ENCODE data around the gene SLC4A1AP.

SLC4A1AP gene

GRCh38 chr2:27652790-27653189 is 10.9 kb upstream of the SLC4A1AP start:
- H3K9me3 ChIP-seq (ENCODE audit: insufficient read depth, low read depth, low read length): no peaks in the 10 kb centered on the region
- H3K4me1 ChIP-seq (ENCODE audit: insufficient read depth, low read length, poor library complexity, severe bottlenecking): no peaks in the 10 kb centered on the region
- no peak for TF ChIP-seq EZH2phosphoT487 (IDR thresholded peaks at IDR 0.05; ENCODE audit: borderline replicate concordance)
- TF ChIP-seq CTCF (conservative IDR thresholded peaks at IDR 0.05; ENCODE audit: low read length): no peak

GRCh38 chr2:27653397-27653796 is 10.3 kb upstream of the SLC4A1AP start:
- 0 out of 2 replicates have a peak, but pooled peaks cover 4% of the 10 kb centered on the region for H3F3A ChIP-seq (ENCODE audit: low read depth)
- no peak overlapping the region for H3K9ac ChIP-seq (ENCODE audit: low read depth, low read length, poor library complexity, severe bottlenecking)
- H4K20me1 ChIP-seq (ENCODE audit: insufficient read depth, low read length, poor library complexity, severe bottlenecking): no peaks in the 10 kb centered on the region
- no peak overlapping the region for H2AFZ ChIP-seq (ENCODE audit: low read length)
- no peaks in the 10 kb centered on the region for H3K27me3 ChIP-seq (ENCODE audit: insufficient read depth, low read length, poor library complexity, severe bottlenecking)
- no peaks in the 10 kb centered on the region for H3K9me2 ChIP-seq (replicated peaks; ENCODE audit: low read depth, low read length)
- H3K79me2 ChIP-seq (ENCODE audit: insufficient read depth, low read length): no peaks in the 10 kb centered on the region
- H3K4me1 ChIP-seq (ENCODE audit: insufficient read depth, low read length, poor library complexity, severe bottlenecking): no peaks in the 10 kb centered on the region
- H3K36me3 ChIP-seq (ENCODE audit: insufficient read depth, low read length): peaks cover 78% of the 10 kb centered on the region; the same call in 1 of the 2 replicates
- no peak overlapping the region for H3K4me3 ChIP-seq (ENCODE audit: low read length, poor library complexity, severe bottlenecking)
- TF ChIP-seq CTCF (conservative IDR thresholded peaks at IDR 0.05; ENCODE audit: low read length) (no peak), EZH2phosphoT487 (IDR thresholded peaks at IDR 0.05; ENCODE audit: borderline replicate concordance) (no peak)
- H3K4me2 ChIP-seq (ENCODE audit: low read depth, low read length, poor library complexity, severe bottlenecking): no peak overlapping the region
- H3K9me3 ChIP-seq (ENCODE audit: insufficient read depth, low read depth, low read length): no peaks in the 10 kb centered on the region

More at GRCh38 chr2:27652790-27653189, 10.9 kb upstream of the SLC4A1AP start:
- no peaks in the 10 kb centered on the region for H3K79me2 ChIP-seq (ENCODE audit: insufficient read depth, low read length)
- H3K4me3 ChIP-seq (ENCODE audit: low read length, poor library complexity, severe bottlenecking): no peak overlapping the region
- no peak overlapping the region for H2AFZ ChIP-seq (ENCODE audit: low read length)
- H3K4me2 ChIP-seq (ENCODE audit: low read depth, low read length, poor library complexity, severe bottlenecking): no peak overlapping the region
- H3K9me2 ChIP-seq (replicated peaks; ENCODE audit: low read depth, low read length): no peaks in the 10 kb centered on the region
- no peaks in the 10 kb centered on the region for H4K20me1 ChIP-seq (ENCODE audit: insufficient read depth, low read length, poor library complexity, severe bottlenecking)
- H3K9ac ChIP-seq (ENCODE audit: low read depth, low read length, poor library complexity, severe bottlenecking): no peak overlapping the region
- H3F3A ChIP-seq (ENCODE audit: low read depth): 0 out of 2 replicates have a peak, but pooled peaks cover 4% of the 10 kb centered on the region
- H3K36me3 ChIP-seq (ENCODE audit: insufficient read depth, low read length): peaks cover 82% of the 10 kb centered on the region; the same call in 1 of the 2 replicates
- no peaks in the 10 kb centered on the region for H3K27me3 ChIP-seq (ENCODE audit: insufficient read depth, low read length, poor library complexity, severe bottlenecking)

GRCh38 chr2:27655155-27655951 is 8.3 kb upstream of the SLC4A1AP start:
- H3K4me1 ChIP-seq (ENCODE audit: insufficient read depth, low read length, poor library complexity, severe bottlenecking): no peaks in the 10 kb centered on the region
- H3F3A ChIP-seq (ENCODE audit: low read depth): 0 out of 2 replicates have a peak, but pooled peaks cover 4% of the 10 kb centered on the region
- TF ChIP-seq EZH2phosphoT487 (IDR thresholded peaks at IDR 0.05; ENCODE audit: borderline replicate concordance) (no peak), CTCF (conservative IDR thresholded peaks at IDR 0.05; ENCODE audit: low read length) (no peak)
- no peak overlapping the region for H3K9ac ChIP-seq (ENCODE audit: low read depth, low read length, poor library complexity, severe bottlenecking)
- H2AFZ ChIP-seq (ENCODE audit: low read length): no peak overlapping the region
- no peaks in the 10 kb centered on the region; the same call in 1 of the 2 replicates for H3K79me2 ChIP-seq (ENCODE audit: insufficient read depth, low read length)
- no peaks in the 10 kb centered on the region for H4K20me1 ChIP-seq (ENCODE audit: insufficient read depth, low read length, poor library complexity, severe bottlenecking)
- no peaks in the 10 kb centered on the region for H3K27me3 ChIP-seq (ENCODE audit: insufficient read depth, low read length, poor library complexity, severe bottlenecking)
- no peak overlapping the region for H3K4me2 ChIP-seq (ENCODE audit: low read depth, low read length, poor library complexity, severe bottlenecking)
- peaks cover 59% of the 10 kb centered on the region; the same call in 1 of the 2 replicates for H3K36me3 ChIP-seq (ENCODE audit: insufficient read depth, low read length)
- no peaks in the 10 kb centered on the region for H3K9me3 ChIP-seq (ENCODE audit: insufficient read depth, low read depth, low read length)
- H3K4me3 ChIP-seq (ENCODE audit: low read length, poor library complexity, severe bottlenecking): no peak overlapping the region
- H3K9me2 ChIP-seq (replicated peaks; ENCODE audit: low read depth, low read length): no peaks in the 10 kb centered on the region
